Astrocyte of the spinal cord (primary cell): ENCODE results near the gene SLC35E2B.

Experiments used
- DNase-seq: peaks from one replicate; pipeline ENCODE4 v3.0.0; 2011; ENCODE audit warnings: low read depth, low spot score
- H3K4me3 ChIP-seq: 2 replicates; pipeline ENCODE4 v1.5.1; 2011; ENCODE audit warnings: low read depth, mild to moderate bottlenecking, low read length, moderate library complexity
- in situ Hi-C: cut with HindIII; loops from 2 replicates; pipeline ENCODE4 v1.10.0; 2017; ENCODE audit warnings: low sequenced_read_pairs
- TF ChIP-seq, protein P1 (sequence below): IDR thresholded peaks from 2 replicates; pipeline ENCODE4 v1.5.1; 2012; ENCODE audit warnings: low read depth, mild to moderate bottlenecking, low read length, inconsistent platforms

SLC35E2B gene

DNA sequence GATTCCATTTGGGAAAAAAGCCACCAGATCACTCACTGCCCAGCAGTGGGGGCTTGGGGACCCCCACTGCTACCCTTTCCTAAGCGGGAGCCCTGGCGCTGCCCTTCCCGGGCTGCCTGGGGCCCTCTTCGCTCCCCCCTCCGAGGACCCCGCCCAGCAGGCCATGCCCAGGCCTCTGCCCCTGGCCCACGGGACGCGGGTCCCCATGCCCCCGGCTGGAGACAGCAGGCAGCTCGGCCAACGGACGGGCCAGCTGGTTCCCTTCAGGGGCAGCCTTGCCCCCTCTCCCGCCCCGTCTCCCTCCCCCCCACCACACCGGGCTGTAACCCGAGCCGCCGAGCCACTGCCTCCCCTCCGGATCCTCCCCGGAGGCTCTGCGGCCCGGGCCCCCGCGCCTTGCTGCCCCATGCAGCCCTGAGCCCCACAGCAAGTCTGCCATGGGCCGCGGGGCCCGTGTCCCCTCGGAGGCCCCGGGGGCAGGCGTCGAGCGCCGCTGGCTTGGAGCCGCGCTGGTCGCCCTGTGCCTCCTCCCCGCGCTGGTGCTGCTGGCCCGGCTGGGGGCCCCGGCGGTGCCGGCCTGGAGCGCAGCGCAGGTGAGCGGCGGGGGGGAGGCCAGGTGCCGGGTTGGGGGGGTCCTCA lies 60.7 kb downstream of the SLC35E2B start, which contains the start of gene MMP23B:
Gene MMP23B (plus strand): TSS at position 392 of the 639 bp plus-strand sequence. CDS start 46 bp downstream, at position 438.
- in situ Hi-C loops = no loop called here
- no peak within 1 kb of the TSS for H3K4me3 ChIP-seq
- TF ChIP-seq, protein P1, sequence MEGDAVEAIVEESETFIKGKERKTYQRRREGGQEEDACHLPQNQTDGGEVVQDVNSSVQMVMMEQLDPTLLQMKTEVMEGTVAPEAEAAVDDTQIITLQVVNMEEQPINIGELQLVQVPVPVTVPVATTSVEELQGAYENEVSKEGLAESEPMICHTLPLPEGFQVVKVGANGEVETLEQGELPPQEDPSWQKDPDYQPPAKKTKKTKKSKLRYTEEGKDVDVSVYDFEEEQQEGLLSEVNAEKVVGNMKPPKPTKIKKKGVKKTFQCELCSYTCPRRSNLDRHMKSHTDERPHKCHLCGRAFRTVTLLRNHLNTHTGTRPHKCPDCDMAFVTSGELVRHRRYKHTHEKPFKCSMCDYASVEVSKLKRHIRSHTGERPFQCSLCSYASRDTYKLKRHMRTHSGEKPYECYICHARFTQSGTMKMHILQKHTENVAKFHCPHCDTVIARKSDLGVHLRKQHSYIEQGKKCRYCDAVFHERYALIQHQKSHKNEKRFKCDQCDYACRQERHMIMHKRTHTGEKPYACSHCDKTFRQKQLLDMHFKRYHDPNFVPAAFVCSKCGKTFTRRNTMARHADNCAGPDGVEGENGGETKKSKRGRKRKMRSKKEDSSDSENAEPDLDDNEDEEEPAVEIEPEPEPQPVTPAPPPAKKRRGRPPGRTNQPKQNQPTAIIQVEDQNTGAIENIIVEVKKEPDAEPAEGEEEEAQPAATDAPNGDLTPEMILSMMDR = no peak
- no peak for DNase-seq

DNA sequence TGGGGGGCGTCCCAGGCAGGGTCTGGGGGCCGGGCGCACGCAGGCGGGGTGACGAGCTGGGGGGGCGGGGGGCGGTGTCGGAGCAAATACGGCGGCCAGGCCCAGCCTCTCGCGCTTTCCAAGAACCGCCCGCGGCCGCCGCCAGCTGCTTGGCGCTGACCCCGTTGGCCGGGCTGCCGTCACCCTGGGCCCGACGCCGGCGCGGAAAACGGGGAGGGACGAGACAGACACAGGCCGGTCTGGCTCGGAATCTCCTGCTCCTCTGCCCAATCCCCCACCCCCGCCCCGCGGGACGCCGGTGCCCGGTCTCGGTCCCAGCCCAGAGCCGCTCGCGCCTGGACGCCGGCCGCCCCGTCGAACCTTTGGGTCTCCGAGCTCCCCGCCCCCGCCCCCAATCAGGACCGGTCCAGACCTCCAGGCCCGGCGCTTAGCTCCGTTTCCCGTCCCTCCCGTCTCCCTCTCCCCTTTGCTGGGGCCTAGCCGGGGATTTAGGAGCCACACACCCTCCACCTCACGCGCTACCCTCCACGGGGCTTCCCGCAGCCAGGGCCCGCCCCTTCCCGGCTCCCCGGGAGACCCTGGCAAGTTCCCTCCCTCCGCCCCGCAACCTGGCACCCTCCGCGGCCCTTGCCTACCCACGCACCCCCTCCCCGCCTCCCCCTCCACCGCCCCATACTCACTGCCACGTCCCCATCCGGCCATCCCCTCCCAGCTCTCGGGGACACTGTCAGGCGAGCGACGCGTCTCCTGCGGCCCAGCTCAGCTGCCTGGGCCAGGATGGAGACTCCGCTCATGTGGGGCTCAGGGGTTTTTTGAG lies 61.4 kb downstream of the SLC35E2B start:
- in situ Hi-C loops = no loop called here
- no peak overlapping the region for H3K4me3 ChIP-seq
- DNase-seq = no peak
- TF ChIP-seq, protein P1 = no peak

DNA sequence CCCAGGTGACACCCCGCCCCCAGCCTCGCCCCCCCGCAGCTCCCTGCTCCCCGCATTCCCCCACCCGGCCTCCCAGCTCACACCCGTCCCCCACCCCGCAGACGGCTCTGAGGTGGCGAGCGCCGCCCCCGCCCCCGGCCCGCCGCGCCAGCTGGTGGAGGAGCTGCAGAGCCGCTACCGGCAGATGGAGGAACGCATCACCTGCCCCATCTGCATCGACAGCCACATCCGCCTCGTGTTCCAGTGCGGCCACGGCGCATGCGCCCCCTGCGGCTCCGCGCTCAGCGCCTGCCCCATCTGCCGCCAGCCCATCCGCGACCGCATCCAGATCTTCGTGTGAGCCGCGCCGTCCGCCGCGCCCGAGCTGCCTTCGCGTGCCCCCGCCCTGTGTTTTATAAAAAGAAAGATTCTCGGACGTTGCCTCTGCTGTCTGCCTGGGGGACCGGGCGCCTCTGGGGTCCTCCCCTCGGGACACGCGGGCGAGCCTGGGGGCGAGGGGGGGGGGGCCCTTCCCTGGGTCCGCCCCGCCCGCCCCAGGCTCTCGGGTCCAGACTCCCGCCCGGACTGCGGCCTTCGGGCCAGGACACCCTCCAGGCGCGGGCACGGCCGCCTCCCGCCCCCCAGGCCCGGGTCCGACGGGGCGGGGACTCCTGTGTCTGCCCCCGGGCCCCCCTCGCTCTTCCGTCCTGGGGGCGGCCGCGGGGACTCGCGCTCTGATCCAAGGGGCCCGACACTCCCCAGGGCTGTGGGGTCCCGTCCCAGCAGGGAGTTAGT lies 62.2 kb downstream of the SLC35E2B start:
- no peak overlapping the region for H3K4me3 ChIP-seq
- DNase-seq = peak; percentile 50
- in situ Hi-C loops = no loop called here
- TF ChIP-seq, protein P1 = no peak

DNA sequence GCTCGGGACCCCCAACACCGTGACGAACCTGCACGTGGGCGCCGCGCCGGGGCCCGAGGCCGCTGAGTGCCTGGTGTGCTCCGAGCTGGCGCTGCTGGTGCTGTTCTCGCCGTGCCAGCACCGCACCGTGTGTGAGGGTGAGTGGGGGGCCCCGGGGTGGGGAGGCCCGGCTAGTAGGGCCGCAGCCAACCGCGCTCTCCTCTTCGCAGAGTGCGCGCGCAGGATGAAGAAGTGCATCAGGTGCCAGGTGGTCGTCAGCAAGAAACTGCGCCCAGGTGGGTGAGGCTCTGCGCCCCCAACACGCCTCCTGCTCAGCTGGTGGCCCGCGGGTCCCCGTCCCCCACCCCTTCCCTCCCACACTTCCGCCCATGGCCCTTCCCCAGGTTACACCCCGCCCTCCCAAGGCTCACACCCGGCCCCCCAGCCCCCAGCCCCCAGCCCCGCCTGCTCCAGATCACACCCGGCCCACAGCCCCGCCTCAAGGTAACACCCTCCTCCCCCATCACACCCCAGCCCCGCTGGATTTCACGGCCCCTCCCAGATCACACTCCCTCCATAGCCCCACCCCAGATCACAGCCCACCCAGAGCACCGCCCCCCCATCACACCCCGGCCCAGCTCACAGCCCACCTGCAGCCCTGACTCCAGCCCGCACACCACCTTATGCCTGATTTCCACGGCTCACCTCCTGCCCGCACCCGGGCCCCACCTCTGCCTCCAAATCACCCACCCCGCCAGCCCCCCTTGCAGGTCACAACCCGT lies 63.0 kb downstream of the SLC35E2B start:
- in situ Hi-C loops = no loop called here
- TF ChIP-seq, protein P1 = no peak
- no peak overlapping the region for H3K4me3 ChIP-seq
- DNase-seq = no peak

DNA sequence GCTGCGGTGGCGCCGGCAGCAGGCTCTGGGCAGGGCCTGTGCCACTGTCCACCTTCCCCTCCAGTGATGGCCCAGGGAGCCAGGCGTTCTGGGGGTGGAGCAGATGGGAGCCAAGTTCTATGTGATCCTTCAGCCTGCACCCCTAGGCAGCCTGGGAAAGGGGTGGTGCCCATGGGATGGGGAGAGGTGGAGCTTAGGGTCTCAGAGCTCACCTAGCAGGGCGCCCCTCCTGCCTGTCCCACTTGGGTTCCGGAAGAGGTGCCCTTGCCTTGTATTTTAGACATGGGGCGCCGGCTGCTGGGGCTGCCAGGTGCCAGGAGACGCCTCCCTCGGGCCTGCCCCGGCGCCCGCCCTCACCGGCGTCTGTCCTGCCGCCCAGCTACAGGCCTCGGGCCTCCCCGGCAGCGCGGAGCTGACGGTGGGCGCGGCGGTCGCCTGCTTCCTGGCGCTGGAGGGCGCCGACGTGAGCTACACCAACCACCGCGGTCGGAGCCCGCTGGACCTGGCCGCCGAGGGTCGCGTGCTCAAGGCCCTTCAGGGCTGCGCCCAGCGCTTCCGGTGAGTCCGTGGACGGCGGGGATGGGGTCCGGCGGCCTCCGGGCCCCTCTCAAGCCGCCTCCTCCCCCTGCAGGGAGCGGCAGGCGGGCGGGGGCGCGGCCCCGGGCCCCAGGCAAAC lies 63.7 kb downstream of the SLC35E2B start:
- TF ChIP-seq, protein P1 = no peak
- no peak overlapping the region for H3K4me3 ChIP-seq
- in situ Hi-C loops = no loop called here
- no peak for DNase-seq
